HL-60 (cell line): Measurements from ENCODE around the gene DDX25.

Experiments
- DNase-seq, 2 experiments: peaks; one replicate each; pipeline ENCODE4 v3.0.0-alpha.2; 2010 to 2020; ENCODE audit warnings: low read depth in 1 of 2, low spot score in 1 of 2
- H3K27ac ChIP-seq: fragments of 250-450 bp; sonication (Bioruptor Pico); replicated peaks from 2 replicates; pipeline ENCODE4 v1.5.1; 2020; ENCODE audit warnings: mild to moderate bottlenecking, moderate library complexity
- H3K27me3 ChIP-seq: fragments of 250-450 bp; sonication (Bioruptor Pico); 2 replicates; pipeline ENCODE4 v1.5.1; 2021; ENCODE audit warnings: mild to moderate bottlenecking, moderate library complexity; ENCODE audit not compliant: insufficient read depth, poor library complexity, severe bottlenecking
- H3K4me3 ChIP-seq: replicated peaks from 2 replicates; pipeline ENCODE4 v1.5.1; 2011; ENCODE audit warnings: mild to moderate bottlenecking, control low read depth, low read length; ENCODE audit not compliant: insufficient read depth
- CTCF ChIP-seq: IDR thresholded peaks from one replicate; pipeline ENCODE4 v1.5.1; 2011; ENCODE audit warnings: low read length, control low read depth, inconsistent platforms; ENCODE audit not compliant: insufficient read depth
- GABPA ChIP-seq: IDR thresholded peaks from 2 replicates; pipeline ENCODE4 v1.6.1; 2012; ENCODE audit warnings: low read depth
- POLR2AphosphoS5 ChIP-seq: IDR thresholded peaks from 2 replicates; pipeline ENCODE4 v1.6.1; 2012; ENCODE audit warnings: low read depth
- REST ChIP-seq: IDR thresholded peaks from 2 replicates; pipeline ENCODE4 v1.6.1; 2012; ENCODE audit warnings: low read depth; ENCODE audit not compliant: insufficient replicate concordance
- SPI1 ChIP-seq: IDR thresholded peaks from 2 replicates; pipeline ENCODE4 v1.6.1; 2012; ENCODE audit warnings: low read depth, mild to moderate bottlenecking, borderline replicate concordance

DDX25 gene

GRCh38 chr11:125935618-125936199 lies 31.4 kb downstream of the DDX25 start:
- TF ChIP-seq GABPA (no peak), CTCF (no peak), REST (no peak), POLR2AphosphoS5 (no peak), SPI1 (no peak)
- DNase-seq = no peak
- H3K27me3 ChIP-seq = peaks cover 2% of the 10 kb centered on the region
- no peak overlapping the region for H3K27ac ChIP-seq
- no peak overlapping the region for H3K4me3 ChIP-seq

GRCh38 chr11:125938418-125938817 lies 34.1 kb downstream of the DDX25 start:
- Histone ChIP-seq H3K4me3 (no peak overlapping the region), H3K27me3 (no peaks in the 10 kb centered on the region), H3K27ac (no peak overlapping the region)
- DNase-seq = peak in 1 of 2 experiments; percentile 17
- TF ChIP-seq GABPA (peak; percentile 83), POLR2AphosphoS5 (no peak)

GRCh38 chr11:125939081-125939521 lies 34.8 kb downstream of the DDX25 start:
- H3K4me3 ChIP-seq = no peak overlapping the region
- H3K27ac ChIP-seq = no peak overlapping the region
- no peaks in the 10 kb centered on the region for H3K27me3 ChIP-seq
- no peak for TF ChIP-seq REST
- TF ChIP-seq SPI1 = no peak
- no peak for TF ChIP-seq CTCF
- no peak for TF ChIP-seq POLR2AphosphoS5
- TF ChIP-seq GABPA = no peak
- no peak for DNase-seq

- H3K27me3 ChIP-seq = no peaks in the 10 kb centered on the region
- H3K4me3 ChIP-seq = no peak overlapping the region
- TF ChIP-seq GABPA (no peak), CTCF (no peak), REST (no peak), POLR2AphosphoS5 (no peak), SPI1 (no peak)
Observed at GRCh38 chr11:125940145-125940544, 35.8 kb downstream of the DDX25 start.

More at GRCh38 chr11:125940145-125940544, 35.8 kb downstream of the DDX25 start:
- no peak for DNase-seq
- H3K27ac ChIP-seq = no peak overlapping the region
